GM12873 (cell line): ENCODE data around the gene SRXN1.

Source experiments
- TF ChIP-seq, protein P1 (sequence below): IDR thresholded peaks from 2 replicates; pipeline ENCODE4 v1.5.1; 2012; ENCODE audit warnings: low read depth, mild to moderate bottlenecking, moderate library complexity, low read length, control low read depth; ENCODE audit not compliant: insufficient read depth; ENCODE audit errors: missing control alignments

The SRXN1 gene

DNA sequence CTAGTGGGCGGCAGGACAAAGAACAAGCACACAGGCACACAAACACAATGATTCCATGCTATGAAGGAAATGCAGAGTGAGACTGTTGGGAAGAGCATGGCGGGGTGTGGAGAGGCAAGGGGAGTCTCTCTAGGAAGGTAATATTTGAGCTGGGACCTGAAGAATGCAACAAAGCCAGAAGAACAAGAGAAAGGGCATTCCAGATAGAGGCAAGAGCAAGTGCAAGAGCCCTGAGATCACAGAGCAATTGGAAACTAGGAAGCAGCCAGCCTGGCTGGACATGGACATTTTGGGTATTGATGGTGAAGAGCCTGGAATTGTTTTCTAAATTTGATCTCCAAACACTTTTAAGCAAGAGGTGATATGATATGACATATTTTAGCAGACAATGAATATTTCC lies 15.4 kb downstream of the SRXN1 start:
- TF ChIP-seq, protein P1, sequence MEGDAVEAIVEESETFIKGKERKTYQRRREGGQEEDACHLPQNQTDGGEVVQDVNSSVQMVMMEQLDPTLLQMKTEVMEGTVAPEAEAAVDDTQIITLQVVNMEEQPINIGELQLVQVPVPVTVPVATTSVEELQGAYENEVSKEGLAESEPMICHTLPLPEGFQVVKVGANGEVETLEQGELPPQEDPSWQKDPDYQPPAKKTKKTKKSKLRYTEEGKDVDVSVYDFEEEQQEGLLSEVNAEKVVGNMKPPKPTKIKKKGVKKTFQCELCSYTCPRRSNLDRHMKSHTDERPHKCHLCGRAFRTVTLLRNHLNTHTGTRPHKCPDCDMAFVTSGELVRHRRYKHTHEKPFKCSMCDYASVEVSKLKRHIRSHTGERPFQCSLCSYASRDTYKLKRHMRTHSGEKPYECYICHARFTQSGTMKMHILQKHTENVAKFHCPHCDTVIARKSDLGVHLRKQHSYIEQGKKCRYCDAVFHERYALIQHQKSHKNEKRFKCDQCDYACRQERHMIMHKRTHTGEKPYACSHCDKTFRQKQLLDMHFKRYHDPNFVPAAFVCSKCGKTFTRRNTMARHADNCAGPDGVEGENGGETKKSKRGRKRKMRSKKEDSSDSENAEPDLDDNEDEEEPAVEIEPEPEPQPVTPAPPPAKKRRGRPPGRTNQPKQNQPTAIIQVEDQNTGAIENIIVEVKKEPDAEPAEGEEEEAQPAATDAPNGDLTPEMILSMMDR, result no peak

DNA sequence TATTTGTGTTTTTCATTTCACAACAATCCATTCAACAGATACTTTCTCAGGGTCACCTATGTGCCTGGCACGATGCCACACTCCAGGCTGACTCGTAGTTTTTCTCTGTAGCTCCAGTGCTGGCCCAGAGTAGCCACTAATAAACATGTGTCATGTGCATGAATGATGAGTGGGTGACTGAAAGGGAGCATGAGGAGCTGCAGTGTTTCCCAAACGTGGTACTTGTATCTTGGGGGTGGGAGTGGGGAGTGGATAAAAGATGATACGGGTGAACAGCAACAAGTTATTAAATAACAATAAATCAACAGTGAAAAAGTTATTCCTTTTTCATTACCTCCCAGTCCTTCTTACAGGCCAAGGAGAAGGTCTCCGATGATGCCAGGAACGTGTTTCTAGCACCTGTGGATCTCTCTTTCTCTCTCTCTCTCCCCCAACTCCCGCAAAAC lies 17.1 kb downstream of the SRXN1 start:
- TF ChIP-seq, protein P1, result no peak

DNA sequence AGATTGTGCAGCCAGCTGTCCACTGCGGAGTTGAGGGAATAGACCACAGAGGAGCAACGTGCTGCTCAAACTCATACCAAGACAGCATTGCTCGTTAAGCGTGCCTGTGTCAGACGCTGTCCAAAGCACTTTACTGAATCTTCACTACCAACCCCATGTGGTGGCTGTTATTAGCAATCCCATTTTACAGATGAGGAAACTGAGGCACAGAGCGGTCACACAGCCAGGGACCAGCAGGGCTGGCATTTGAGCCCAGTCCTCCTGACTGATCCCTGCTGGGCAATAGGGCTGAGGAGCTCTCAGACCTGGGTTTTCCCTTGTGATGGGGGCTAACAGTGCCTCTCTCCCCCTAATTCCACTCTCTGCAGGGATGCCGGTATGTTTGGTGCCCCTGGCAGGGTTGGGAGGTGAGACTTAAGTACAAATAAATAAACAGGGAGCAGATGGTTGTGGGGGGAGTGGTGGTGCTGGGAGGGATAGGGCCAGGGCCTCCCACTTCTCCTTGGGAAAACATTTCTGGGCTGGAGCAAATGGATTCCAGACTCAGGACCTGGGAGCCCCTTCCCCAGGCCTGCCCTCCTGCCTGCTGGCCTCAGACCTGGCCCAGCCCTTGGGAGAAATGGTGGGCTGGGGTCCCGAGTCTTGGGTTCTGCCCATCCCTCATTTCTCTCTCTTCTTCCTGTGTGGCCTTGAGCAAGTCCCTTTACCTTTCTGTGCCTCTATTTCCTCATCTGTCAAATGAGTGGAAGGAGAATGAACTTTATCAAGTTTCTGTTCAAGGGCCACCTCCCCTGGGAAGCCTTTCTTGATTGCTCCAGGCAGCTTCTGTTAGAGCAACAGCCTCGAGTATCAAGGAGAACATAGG lies 17.7 kb downstream of the SRXN1 start:
- TF ChIP-seq, protein P1, result no peak

DNA sequence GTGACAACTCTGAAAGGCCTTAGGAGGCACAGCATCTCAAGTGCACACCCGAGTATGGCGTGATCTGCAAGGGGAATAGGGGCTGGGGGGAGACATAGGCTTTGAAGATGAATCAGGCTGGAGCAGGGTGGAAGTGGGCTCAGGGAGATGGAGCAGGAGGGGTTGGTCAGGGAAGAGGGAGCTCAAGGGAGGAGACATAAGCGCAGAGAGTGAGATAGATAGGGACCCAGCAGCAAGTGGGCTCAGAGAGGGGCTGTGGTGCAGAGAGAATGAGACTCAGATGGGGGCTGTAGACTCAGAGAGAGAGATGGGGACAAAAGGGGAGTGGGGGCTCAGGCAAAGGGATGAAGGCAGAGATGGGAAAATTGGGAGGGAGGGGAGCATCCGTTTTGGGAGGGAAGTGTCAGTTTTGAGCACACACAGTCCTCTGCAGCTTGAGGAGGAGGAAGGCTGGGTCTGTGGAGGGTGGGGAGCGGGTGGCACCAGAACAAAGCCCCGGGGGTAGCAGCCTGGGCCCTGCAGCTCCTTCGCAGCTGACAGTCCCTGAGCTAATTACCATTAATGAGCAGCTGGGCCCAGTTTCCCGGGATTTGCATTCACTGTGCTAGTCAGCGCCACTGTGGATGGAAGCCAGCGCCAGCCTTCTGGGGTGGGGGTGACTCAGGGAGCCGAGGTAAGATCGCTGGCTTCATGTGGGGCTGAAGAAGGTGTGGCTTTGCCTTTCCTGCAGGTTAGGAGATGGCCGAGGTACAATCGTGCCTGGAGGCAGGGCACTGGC lies 18.7 kb downstream of the SRXN1 start:
- TF ChIP-seq, protein P1, result no peak

DNA sequence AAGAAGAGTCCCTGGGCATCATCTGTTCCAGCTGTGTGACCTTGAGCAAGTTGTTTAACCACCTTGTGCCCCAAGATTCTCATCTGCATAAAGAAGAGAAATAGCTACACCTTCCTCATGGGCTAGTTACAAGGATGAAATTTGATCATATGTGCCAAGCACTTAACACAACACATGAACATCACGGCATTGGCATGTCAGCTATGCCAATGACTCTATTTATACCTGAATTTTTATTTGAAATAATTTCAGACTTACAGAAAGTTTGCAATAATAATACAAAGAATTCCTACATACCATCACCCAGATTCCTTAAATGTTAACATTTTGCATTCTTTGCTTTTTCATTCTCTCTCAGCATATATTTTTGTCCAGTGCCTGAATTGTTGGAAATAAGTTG lies 21.9 kb downstream of the SRXN1 start:
- TF ChIP-seq, protein P1, result no peak

DNA sequence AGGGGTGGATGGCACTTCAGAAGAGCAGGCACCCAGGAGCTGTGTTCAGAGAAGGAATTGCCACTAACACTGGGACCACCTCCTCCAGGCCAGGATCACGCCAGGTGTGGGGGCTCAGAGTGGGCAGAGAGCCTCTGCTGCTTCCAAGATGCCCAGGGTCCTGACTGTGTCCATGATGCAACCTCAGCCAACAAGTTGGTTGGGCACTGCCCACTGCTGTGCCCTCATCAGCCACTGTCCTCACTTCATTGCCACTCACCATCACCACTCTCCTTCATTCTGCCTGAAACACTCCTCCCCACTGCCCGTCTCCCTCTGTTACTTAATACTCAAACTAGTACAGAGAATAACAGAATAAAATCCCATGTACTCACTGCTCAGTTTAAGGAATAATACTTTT lies 26.4 kb downstream of the SRXN1 start:
- TF ChIP-seq, protein P1, result no peak

DNA sequence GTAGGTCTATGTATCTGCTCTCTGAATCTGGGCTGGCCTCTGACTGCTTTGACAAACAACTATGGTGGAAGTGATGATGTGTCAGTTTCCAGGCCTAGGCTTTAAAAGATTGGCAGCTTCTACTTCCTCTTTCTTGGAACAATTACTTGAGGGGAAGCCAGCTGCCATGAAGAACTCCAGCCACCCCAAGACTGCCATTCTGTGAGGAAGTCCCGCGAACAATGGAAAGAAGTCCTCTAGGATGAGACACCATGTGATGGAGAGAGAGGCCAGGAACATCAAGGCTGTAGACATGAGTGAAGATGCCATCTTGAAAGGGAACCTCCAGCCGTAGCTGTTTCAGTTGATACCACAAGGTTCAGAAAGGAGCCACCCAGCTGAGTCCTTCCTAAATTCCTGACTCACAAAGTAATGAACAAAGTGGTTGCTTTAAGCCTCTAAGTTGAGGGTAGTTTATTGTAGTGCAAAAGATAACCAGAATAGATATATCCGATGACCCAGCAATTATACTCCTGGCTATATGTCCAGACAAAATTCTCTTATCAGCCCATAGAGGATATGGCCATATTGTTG lies 27.6 kb downstream of the SRXN1 start:
- TF ChIP-seq, protein P1, result no peak
